Stimulated activated naive B cell treated with anti-CD40 and anti-IgM and Interleukin-4, amounts not matched to agents 10 μg/mL and 1 μg/mL and 100 μg/mL, for 72 hours (primary cell): ENCODE measurements around the gene CDC5L.

Experiments
- ATAC-seq, 2 donors: fragments of 150-1000 bp; cut with Tn5 transposase; replicated peaks; 2 replicates each; pipeline ENCODE4 v1.10.0; 2021; ENCODE audit warnings: moderate library complexity in 1 of 2
- DNase-seq: peaks from one replicate; pipeline ENCODE4 v3.0.0; 2021
- H3K27ac Mint-ChIP-seq: one replicate; pipeline ENCODE4 v1.8.0; 2022; ENCODE audit warnings: mild to moderate bottlenecking, mixed read lengths
- H3K27me3 Mint-ChIP-seq, 2 donors: one replicate each; pipeline ENCODE4 v1.8.0; 2022; ENCODE audit warnings: mixed read lengths in 2 of 2
- H3K36me3 Mint-ChIP-seq, 2 donors: one replicate each; pipeline ENCODE4 v1.8.0; 2022; ENCODE audit warnings: mixed read lengths in 2 of 2, mild to moderate bottlenecking in 1 of 2
- H3K4me1 Mint-ChIP-seq, 2 donors: one replicate each; pipeline ENCODE4 v1.8.0; 2022; ENCODE audit warnings: mixed read lengths in 2 of 2, mild to moderate bottlenecking in 1 of 2
- H3K4me3 Mint-ChIP-seq, 2 donors: one replicate each; pipeline ENCODE4 v1.8.0; 2022; ENCODE audit warnings: mild to moderate bottlenecking in 2 of 2, mixed read lengths in 2 of 2, moderate library complexity in 1 of 2
- H3K9me3 Mint-ChIP-seq, 2 donors: one replicate each; pipeline ENCODE4 v1.8.0; 2022; ENCODE audit warnings: mixed read lengths in 2 of 2, mild to moderate bottlenecking in 1 of 2

CDC5L gene

GRCh38 chr6:44458551-44458950 is 71.0 kb downstream of the CDC5L start:
- ATAC-seq = no peak

DNA sequence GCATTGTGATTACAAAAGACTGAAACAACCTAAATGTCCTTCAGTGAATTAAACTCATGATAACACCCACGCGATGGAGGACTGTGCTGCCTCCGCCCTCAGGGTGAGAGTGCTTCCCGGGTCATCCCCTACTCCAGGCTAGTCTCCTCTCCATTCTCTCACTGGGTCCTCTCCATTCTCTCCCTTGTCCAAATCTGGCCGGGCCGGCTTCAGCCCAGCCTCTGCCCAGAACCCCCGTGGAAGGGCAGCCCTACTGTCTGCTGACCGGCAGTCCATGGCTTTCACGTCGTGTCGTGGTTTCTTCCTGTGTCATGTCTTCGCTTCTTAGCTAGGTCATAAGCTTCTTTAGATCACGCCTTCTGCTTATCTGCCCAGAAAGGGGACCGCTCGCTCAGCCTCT is 74.8 kb downstream of the CDC5L start:
- no peak overlapping the region for H3K27ac Mint-ChIP-seq
- peaks cover 0 to 5% of the 10 kb centered on the region in 2 donors for H3K4me1 Mint-ChIP-seq
- H3K36me3 Mint-ChIP-seq = no peaks in the 10 kb centered on the region
- H3K4me3 Mint-ChIP-seq = no peak overlapping the region
- ATAC-seq (no peak), DNase-seq (no peak)
- H3K27me3 Mint-ChIP-seq = peaks cover 13 to 14% of the 10 kb centered on the region in 2 donors
- H3K9me3 Mint-ChIP-seq = no peaks in the 10 kb centered on the region

More at GRCh38 chr6:44458551-44458950, 71.0 kb downstream of the CDC5L start:
- Mint-ChIP-seq H3K9me3 (no peaks in the 10 kb centered on the region), H3K27ac (no peak overlapping the region), H3K4me3 (no peak overlapping the region), H3K36me3 (peaks cover 3 to 6% of the 10 kb centered on the region in 2 donors), H3K4me1 (peaks cover 0 to 2% of the 10 kb centered on the region in 2 donors), H3K27me3 (peaks cover 10 to 16% of the 10 kb centered on the region in 2 donors)
- no peak for DNase-seq

- Mint-ChIP-seq H3K27ac (no peak overlapping the region), H3K4me3 (no peak overlapping the region), H3K9me3 (no peaks in the 10 kb centered on the region), H3K27me3 (peaks cover 9 to 18% of the 10 kb centered on the region in 2 donors), H3K4me1 (peaks cover 0 to 5% of the 10 kb centered on the region in 2 donors), H3K36me3 (no peaks in the 10 kb centered on the region)
- peak in 1 of 2 donors; percentile 34 for ATAC-seq
- no peak for DNase-seq
Observed at GRCh38 chr6:44462797-44463727, 75.6 kb downstream of the CDC5L start.

DNA sequence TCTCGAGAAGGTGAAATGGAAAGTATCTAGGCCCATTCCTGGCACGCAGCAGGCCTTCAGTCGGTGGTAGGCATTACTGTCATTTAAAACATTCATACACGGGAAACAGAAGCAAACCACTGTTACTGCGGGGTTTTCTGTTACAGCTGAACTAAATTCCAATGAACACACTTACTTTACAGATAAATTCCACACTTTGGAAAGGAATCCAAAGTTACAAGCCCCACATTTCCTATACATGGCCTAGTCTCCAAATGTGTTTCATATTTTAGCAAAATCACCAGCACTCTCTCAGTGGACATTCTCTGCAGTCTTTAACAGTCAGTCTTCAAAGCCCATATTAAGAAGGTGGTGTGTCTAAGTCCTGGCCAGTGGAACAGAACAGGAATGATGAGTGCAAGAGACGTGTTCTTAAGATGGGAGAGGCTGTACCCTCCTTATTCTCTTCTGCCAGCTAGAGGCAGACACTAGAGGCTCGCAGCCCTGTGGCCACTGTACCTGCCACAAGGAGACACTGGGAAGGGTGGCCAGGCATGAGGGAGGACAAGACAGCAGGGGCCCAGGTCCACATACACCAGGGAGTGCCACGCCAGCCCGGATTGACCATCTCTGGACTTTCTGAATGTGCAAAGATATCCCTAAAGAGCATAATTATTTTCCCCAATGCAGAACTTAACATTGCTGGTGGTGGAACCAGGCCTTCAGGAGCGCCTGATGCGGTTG is 76.4 kb downstream of the CDC5L start:
- Mint-ChIP-seq H3K4me1 (peaks cover 0 to 5% of the 10 kb centered on the region in 2 donors), H3K4me3 (no peak overlapping the region), H3K27ac (no peak overlapping the region), H3K36me3 (no peaks in the 10 kb centered on the region), H3K9me3 (no peaks in the 10 kb centered on the region), H3K27me3 (peaks cover 8 to 13% of the 10 kb centered on the region in 2 donors)
- DNase-seq = no peak
- no peak for ATAC-seq

DNA sequence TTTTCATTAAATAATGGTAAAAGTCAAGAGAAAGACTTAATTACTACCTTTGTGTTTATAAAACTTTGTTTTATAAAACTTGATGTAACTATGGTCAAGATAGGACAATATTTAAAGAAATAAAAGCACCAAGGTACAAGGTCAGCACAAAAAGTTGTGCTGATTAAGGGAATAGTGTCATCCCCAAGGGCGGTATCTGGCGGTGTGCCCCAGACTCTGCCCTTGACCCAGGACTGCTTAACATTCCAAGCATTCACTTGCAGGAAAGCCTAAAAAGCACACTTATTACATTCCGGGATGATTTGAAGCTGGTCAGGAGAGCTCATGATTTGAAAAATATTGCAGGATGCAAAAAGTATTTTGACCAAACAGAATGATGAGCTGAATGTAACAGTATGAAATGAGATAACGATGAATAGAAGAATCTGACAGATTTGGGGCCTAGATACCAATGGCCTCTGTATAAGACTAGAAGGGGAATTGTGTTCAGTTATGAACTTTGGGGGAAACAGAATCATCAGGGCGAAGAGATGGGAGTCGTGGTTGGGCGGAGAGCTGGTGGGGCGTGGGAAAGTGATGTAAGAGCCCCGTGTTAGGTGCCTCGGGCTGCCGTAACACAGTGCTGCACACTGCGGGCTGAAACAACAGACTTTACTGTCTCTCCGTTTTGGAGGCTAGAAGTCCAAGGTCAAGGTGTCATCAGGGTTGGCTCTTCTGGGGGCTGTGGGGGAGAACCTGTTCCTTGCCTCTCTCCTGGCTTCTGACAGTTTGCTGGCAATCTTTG is 77.2 kb downstream of the CDC5L start:
- ATAC-seq = no peak

GRCh38 chr6:44466955-44467354 is 79.4 kb downstream of the CDC5L start:
- ATAC-seq (no peak), DNase-seq (no peak)
- no peak overlapping the region for H3K27ac Mint-ChIP-seq
- no peaks in the 10 kb centered on the region for H3K36me3 Mint-ChIP-seq
- H3K4me1 Mint-ChIP-seq = peaks cover 0 to 5% of the 10 kb centered on the region in 2 donors
- H3K27me3 Mint-ChIP-seq = peaks cover 8 to 17% of the 10 kb centered on the region in 2 donors
- no peak overlapping the region for H3K4me3 Mint-ChIP-seq
- H3K9me3 Mint-ChIP-seq = no peaks in the 10 kb centered on the region

More for the DNA sequence above, 77.2 kb downstream of the CDC5L start:
- Mint-ChIP-seq H3K9me3 (no peaks in the 10 kb centered on the region), H3K36me3 (no peaks in the 10 kb centered on the region), H3K27me3 (peaks cover 8 to 17% of the 10 kb centered on the region in 2 donors), H3K4me3 (no peak overlapping the region), H3K4me1 (peaks cover 0 to 5% of the 10 kb centered on the region in 2 donors), H3K27ac (no peak overlapping the region)
- DNase-seq = no peak

DNA sequence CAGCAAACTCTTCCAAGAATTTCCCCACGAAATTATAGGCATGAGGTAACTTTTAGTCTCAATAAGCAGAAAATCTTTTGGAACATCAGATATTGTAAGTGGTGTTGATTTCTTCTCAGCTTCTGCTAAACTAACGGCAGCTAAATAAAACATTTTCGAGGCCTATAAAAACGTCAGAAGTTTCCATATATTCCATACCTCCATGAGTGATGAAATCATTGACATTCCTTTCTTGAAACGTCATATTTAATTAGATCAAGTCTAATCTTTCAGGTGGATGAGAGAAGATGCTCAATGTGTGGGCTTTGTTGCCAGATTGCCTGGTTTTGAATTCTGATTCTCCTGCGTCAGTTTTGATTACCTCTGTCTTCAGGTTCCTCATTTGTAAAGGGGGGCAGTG is 81.3 kb downstream of the CDC5L start:
- H3K4me1 Mint-ChIP-seq = peaks cover 0 to 5% of the 10 kb centered on the region in 2 donors
- DNase-seq = no peak
- ATAC-seq = no peak
- H3K36me3 Mint-ChIP-seq = no peaks in the 10 kb centered on the region
- no peak overlapping the region for H3K4me3 Mint-ChIP-seq
- H3K9me3 Mint-ChIP-seq = no peaks in the 10 kb centered on the region
- H3K27me3 Mint-ChIP-seq = peaks cover 8 to 19% of the 10 kb centered on the region in 2 donors
- H3K27ac Mint-ChIP-seq = no peak overlapping the region

- Mint-ChIP-seq H3K4me1 (peaks cover 0 to 2% of the 10 kb centered on the region in 2 donors), H3K9me3 (no peaks in the 10 kb centered on the region), H3K27ac (no peak overlapping the region), H3K27me3 (peaks cover 7 to 25% of the 10 kb centered on the region in 2 donors), H3K36me3 (no peaks in the 10 kb centered on the region), H3K4me3 (no peak overlapping the region)
- no peak for DNase-seq
- peak in 1 of 2 donors; percentile 20 for ATAC-seq
Observed at GRCh38 chr6:44470115-44470464, 82.6 kb downstream of the CDC5L start.

GRCh38 chr6:44470746-44471145 is 83.2 kb downstream of the CDC5L start:
- Mint-ChIP-seq H3K9me3 (no peaks in the 10 kb centered on the region), H3K27me3 (peaks cover 10 to 29% of the 10 kb centered on the region in 2 donors)
- ATAC-seq = no peak

DNA sequence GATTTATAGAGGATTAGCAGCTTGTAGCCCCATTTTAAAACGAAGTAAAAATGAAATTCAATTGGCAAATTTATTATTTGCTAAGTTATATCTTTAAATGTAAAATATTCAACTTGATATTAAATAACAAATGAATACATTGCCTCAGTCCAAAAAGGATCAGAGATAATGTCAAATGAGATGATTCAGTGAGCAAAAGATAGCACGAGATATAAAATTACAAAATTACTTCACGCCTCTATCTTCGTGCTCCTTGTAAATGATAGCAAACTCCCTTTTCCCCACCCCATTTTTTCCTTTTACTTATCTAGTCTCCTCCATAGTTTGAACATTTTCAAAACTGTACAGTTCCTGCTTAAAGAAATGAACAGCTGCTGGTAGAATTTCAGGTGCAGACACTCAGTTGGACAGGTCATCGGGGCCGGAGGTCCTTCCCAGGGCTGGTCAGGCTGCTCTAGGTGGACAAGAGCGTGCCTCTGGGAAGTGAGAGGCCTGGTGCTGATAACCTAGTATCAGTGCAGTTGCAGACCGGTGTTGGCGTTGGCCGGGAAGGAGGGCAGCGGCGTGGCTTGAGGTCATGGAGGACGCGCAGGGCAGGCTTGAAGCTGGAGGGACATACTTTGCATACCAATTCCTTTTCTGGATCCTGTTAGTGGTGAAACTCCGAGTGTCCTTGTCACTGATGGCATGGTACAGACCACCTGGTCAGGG is 83.9 kb downstream of the CDC5L start:
- Mint-ChIP-seq H3K9me3 (no peaks in the 10 kb centered on the region), H3K36me3 (no peaks in the 10 kb centered on the region), H3K27ac (no peak overlapping the region), H3K27me3 (peaks cover 11 to 29% of the 10 kb centered on the region in 2 donors), H3K4me3 (no peak overlapping the region), H3K4me1 (peaks cover 0 to 5% of the 10 kb centered on the region in 2 donors)
- ATAC-seq (no peak), DNase-seq (no peak)

More at GRCh38 chr6:44470746-44471145, 83.2 kb downstream of the CDC5L start:
- H3K4me3 Mint-ChIP-seq = no peak overlapping the region
- no peak for DNase-seq
- peaks cover 0 to 4% of the 10 kb centered on the region in 2 donors for H3K4me1 Mint-ChIP-seq
- no peak overlapping the region for H3K27ac Mint-ChIP-seq
- no peaks in the 10 kb centered on the region for H3K36me3 Mint-ChIP-seq

- Mint-ChIP-seq H3K27ac (no peak overlapping the region), H3K36me3 (no peaks in the 10 kb centered on the region), H3K4me1 (peaks cover 0 to 5% of the 10 kb centered on the region in 2 donors), H3K9me3 (no peaks in the 10 kb centered on the region), H3K4me3 (no peak overlapping the region), H3K27me3 (peaks cover 14 to 24% of the 10 kb centered on the region in 2 donors)
- no peak for DNase-seq
- ATAC-seq = no peak
Observed at GRCh38 chr6:44472250-44472945, 84.9 kb downstream of the CDC5L start.

GRCh38 chr6:44473393-44474189 is 86.1 kb downstream of the CDC5L start:
- Mint-ChIP-seq H3K4me1 (peaks cover 0 to 5% of the 10 kb centered on the region in 2 donors), H3K4me3 (no peak overlapping the region), H3K27me3 (peaks cover 14 to 24% of the 10 kb centered on the region in 2 donors), H3K27ac (no peak overlapping the region), H3K36me3 (no peaks in the 10 kb centered on the region), H3K9me3 (no peaks in the 10 kb centered on the region)
- no peak for ATAC-seq
- DNase-seq = no peak
